HepG2 (cell line): Measurements from ENCODE around the gene UTS2R. TPM values are rescaled to one million over a fixed set of nuclear protein-coding genes. Genes with fewer than 3 reads are reported as not detected.

Experiments
- BCL6 ChIP-seq: IDR thresholded peaks from 2 replicates; pipeline ENCODE4 v1.6.1; 2016; ENCODE audit warnings: missing genetic modification reagents, missing compliant biosample characterization
- HDAC2 ChIP-seq: sonication (generic); formaldehyde crosslinking; IDR thresholded peaks from 2 replicates; pipeline ENCODE4 v1.4.0; 2020; ENCODE audit warnings: missing genetic modification reagents
- HMGXB4 ChIP-seq, 2 experiments: sonication (generic) in 1 of 2; formaldehyde crosslinking in 1 of 2; IDR thresholded peaks; 2 replicates each; pipeline versions ENCODE4 v1.4.0 to v1.6.1; 2018 to 2020; ENCODE audit warnings: missing genetic modification reagents in 2 of 2, borderline replicate concordance in 1 of 2, low read depth in 1 of 2, mild to moderate bottlenecking in 1 of 2, missing biosample characterization in 1 of 2
- HOXA3 ChIP-seq: sonication (generic); formaldehyde crosslinking; IDR thresholded peaks from 2 replicates; pipeline ENCODE4 v1.5.0; 2020; ENCODE audit warnings: missing genetic modification reagents
- KLF9 ChIP-seq: IDR thresholded peaks from 2 replicates; pipeline ENCODE4 v1.6.1; 2016; ENCODE audit warnings: low read depth
- LBX2 ChIP-seq: sonication (generic); formaldehyde crosslinking; IDR thresholded peaks from 2 replicates; pipeline ENCODE4 v1.5.0; 2020; ENCODE audit warnings: missing genetic modification reagents, mild to moderate bottlenecking, borderline replicate concordance
- SIX1 ChIP-seq: sonication (generic); formaldehyde crosslinking; IDR thresholded peaks from 2 replicates; pipeline ENCODE4 v1.4.0; 2020; ENCODE audit warnings: missing genetic modification reagents, borderline replicate concordance
- SIX4 ChIP-seq: sonication (generic); formaldehyde crosslinking; IDR thresholded peaks from 2 replicates; pipeline ENCODE4 v1.4.0; 2020; ENCODE audit warnings: missing genetic modification reagents
- SOX5 ChIP-seq: IDR thresholded peaks from 2 replicates; pipeline ENCODE4 v1.6.1; 2016; ENCODE audit warnings: borderline replicate concordance
- TARDBP ChIP-seq: sonication (generic); formaldehyde crosslinking; IDR thresholded peaks from 2 replicates; pipeline ENCODE4 v1.8.0; 2022; ENCODE audit warnings: mild to moderate bottlenecking, missing genetic modification reagents
- TCF7 ChIP-seq: sonication (generic); IDR thresholded peaks from 2 replicates; pipeline ENCODE4 v1.6.1; 2016; ENCODE audit warnings: antibody characterized with exemption, low read depth
- ZBTB38 ChIP-seq: sonication (generic); formaldehyde crosslinking; IDR thresholded peaks from 2 replicates; pipeline ENCODE4 v1.5.1; 2020; ENCODE audit warnings: mild to moderate bottlenecking, missing genetic modification reagents
- ZBTB40 ChIP-seq, 2 experiments: fragments of 450-650 bp in 1 of 2; sonication (generic) in 1 of 2; formaldehyde crosslinking in 1 of 2; IDR thresholded peaks; 2 replicates each; pipeline versions ENCODE4 v1.6.1 to v1.8.0; 2016 to 2022; ENCODE audit warnings: antibody characterized with exemption in 1 of 2, mild to moderate bottlenecking in 1 of 2, missing genetic modification reagents in 1 of 2
- ZBTB7A ChIP-seq: sonication (generic); formaldehyde crosslinking; IDR thresholded peaks from 2 replicates; pipeline ENCODE4 v1.8.0; 2022; ENCODE audit warnings: mild to moderate bottlenecking, missing genetic modification reagents
- ZNF331 ChIP-seq: sonication (generic); formaldehyde crosslinking; IDR thresholded peaks from 2 replicates; pipeline ENCODE4 v1.4.0; 2020; ENCODE audit warnings: missing genetic modification reagents
- ZNF557 ChIP-seq: sonication (generic); formaldehyde crosslinking; IDR thresholded peaks from 2 replicates; pipeline ENCODE4 v1.4.0; 2020; ENCODE audit warnings: missing genetic modification reagents
- ZNF772 ChIP-seq: sonication (generic); formaldehyde crosslinking; IDR thresholded peaks from 2 replicates; pipeline ENCODE4 v1.5.0; 2020; ENCODE audit warnings: mild to moderate bottlenecking, missing genetic modification reagents
- polyA plus RNA-seq, 8 experiments: library from polyadenylated mRNA; depleted of rRNA in 3 of 8; stranded (reverse) in 7 of 8; unstranded in 1 of 8; fragments of >200 nt; fragmentation: Illumina TruSeq in 4 of 8; extraction: Trizol in 4 of 8; gene quantifications; 2 replicates each; pipeline versions ENCODE4 v1.2.1 to v1.2.3, GENCODE V29; 2011 to 2016; ENCODE audit warnings: low read depth in 4 of 8, missing spikeins in 1 of 8, mixed read lengths in 1 of 8; ENCODE audit not compliant: insufficient read depth in 1 of 8
- total RNA-seq, 5 experiments: library from RNA; depleted of rRNA; stranded (reverse); fragments of >200 nt; fragmentation: Illumina TruSeq; extraction: Trizol; gene quantifications; 2 replicates each; pipeline ENCODE4 v1.2.3, GENCODE V29; 2016; ENCODE audit warnings: low read depth in 1 of 5

Gene UTS2R
- total and polyA plus RNA-seq, 2 of the 13 experiments (the other 11 are each of a cell fraction or from before 2014, with no cell fraction given) = 0.13 to 0.15 TPM

- TF ChIP-seq ZBTB40 (IDR thresholded peaks at IDR 0.05) (no peak), ZBTB40 (CRISPR knock-in tag; IDR thresholded peaks at IDR 0.05) (0 out of 2 replicates have a peak, but pooled peaks have one; percentile 25), ZBTB7A (CRISPR knock-in tag) (peak; percentile 50; the same call in 1 of the 2 replicates), SIX4 (CRISPR knock-in tag) (peak; percentile 86), LBX2 (CRISPR knock-in tag) (no peak), HMGXB4 (CRISPR knock-in tag; IDR thresholded peaks at IDR 0.05; ENCODE audit: borderline replicate concordance in 1 of 2, low read depth in 1 of 2) (no peak), TARDBP (peak; percentile 51; the same call in 1 of the 2 replicates), KLF9 (CRISPR knock-in tag) (no peak), SIX1 (CRISPR knock-in tag) (peak; percentile 59; the same call in 1 of the 2 replicates), TCF7 (peak; percentile 45; the same call in 1 of the 2 replicates), ZNF331 (CRISPR knock-in tag) (peak; percentile 28; the same call in 1 of the 2 replicates), HOXA3 (CRISPR knock-in tag) (peak; percentile 53), SOX5 (CRISPR knock-in tag) (peak; percentile 57; the same call in 1 of the 2 replicates), HDAC2 (CRISPR knock-in tag) (peak; percentile 71; the same call in 1 of the 2 replicates), ZNF557 (CRISPR knock-in tag) (no peak), ZBTB38 (CRISPR knock-in tag) (peak; percentile 13; the same call in 1 of the 2 replicates), BCL6 (peak; percentile 56; the same call in 1 of the 2 replicates), ZNF772 (CRISPR knock-in tag) (0 out of 2 replicates have a peak, but pooled peaks have one; percentile 59)
Measured at GRCh38 chr17:82412535-82413520, 41.3 kb downstream of the UTS2R start (continued).
